D721Med (cell line): Measurements from ENCODE around the gene MRPS7.
"Not testable (repeated sequence)": the region's sequence is repeated elsewhere in the genome, so short reads cannot be mapped to it uniquely, and the experiment has no call there.

Experiments used
- DNase-seq: peaks from one replicate; pipeline ENCODE4 v3.0.0; 2011; ENCODE audit warnings: low spot score; ENCODE audit not compliant: insufficient read length
- FAIRE-seq: peaks from 2 replicates; lab custom pipeline; 2011; peaks lifted over from hg19 to GRCh38; lab: Jason Lieb, UNC
- CTCF ChIP-seq: IDR thresholded peaks from 2 replicates; pipeline ENCODE4 v1.5.1; 2012; ENCODE audit warnings: mild to moderate bottlenecking, control low read depth; ENCODE audit not compliant: insufficient read depth; ENCODE audit errors: missing control alignments

The MRPS7 gene

GRCh38 chr17:75244133-75244866 is 17.4 kb upstream of the MRPS7 start:
- DNase-seq (no peak), FAIRE-seq (no peak)

GRCh38 chr17:75245011-75245410 is 16.7 kb upstream of the MRPS7 start:
- no peak for DNase-seq
- no peak for FAIRE-seq

More at GRCh38 chr17:75244133-75244866, 17.4 kb upstream of the MRPS7 start:
- TF ChIP-seq CTCF: no peak

GRCh38 chr17:75246404-75246803 is 15.3 kb upstream of the MRPS7 start:
- FAIRE-seq (no peak), DNase-seq (no peak)
- TF ChIP-seq CTCF: no peak

More at GRCh38 chr17:75245011-75245410, 16.7 kb upstream of the MRPS7 start:
- TF ChIP-seq CTCF: no peak

GRCh38 chr17:75249564-75249963 is 12.1 kb upstream of the MRPS7 start:
- FAIRE-seq (no peak), DNase-seq (no peak)
- TF ChIP-seq CTCF: no peak

- no peak for TF ChIP-seq CTCF
- FAIRE-seq: no peak
- no peak for DNase-seq
Observed at GRCh38 chr17:75250009-75250471, 11.6 kb upstream of the MRPS7 start.

- TF ChIP-seq CTCF: no peak
- DNase-seq (no peak), FAIRE-seq (no peak)
Observed at GRCh38 chr17:75252039-75252816, 9.5 kb upstream of the MRPS7 start.

GRCh38 chr17:75255954-75256698 is 5.6 kb upstream of the MRPS7 start:
- not testable (repeated sequence) for FAIRE-seq, DNase-seq

- not testable (repeated sequence) for FAIRE-seq, DNase-seq
Observed at GRCh38 chr17:75257228-75257627, 4.5 kb upstream of the MRPS7 start.
